Thymus (tissue), 11 donors: ENCODE measurements around the gene USP26. TPM values are rescaled to one million over a fixed set of nuclear protein-coding genes. Genes with fewer than 3 reads are reported as not detected.
"Not testable (repeated sequence)": the region's sequence is repeated elsewhere in the genome, so short reads cannot be mapped to it uniquely, and the experiment has no call there.

Experiments used
- DNase-seq, 9 donors: peaks; one replicate each; pipeline ENCODE4 v3.0.0-alpha.2; 2013; ENCODE audit warnings: low spot score in 9 of 9, low read depth in 6 of 9, missing footprints in 1 of 9
- H3K27ac ChIP-seq, 2 donors: one replicate each; pipeline ENCODE4 v1.5.1; 2013; ENCODE audit warnings: control low read depth in 1 of 2, low read depth in 1 of 2, low read length in 1 of 2, mild to moderate bottlenecking in 1 of 2, moderate library complexity in 1 of 2
- H3K27me3 ChIP-seq, 2 donors: one replicate each; pipeline ENCODE4 v1.5.1; 2013; ENCODE audit warnings: low read length in 1 of 2; ENCODE audit not compliant: control insufficient read depth in 2 of 2, insufficient read depth in 1 of 2
- H3K36me3 ChIP-seq, 2 donors: one replicate each; pipeline ENCODE4 v1.5.1; 2013; ENCODE audit warnings: low read length in 1 of 2, mild to moderate bottlenecking in 1 of 2, moderate library complexity in 1 of 2; ENCODE audit not compliant: control insufficient read depth in 2 of 2, insufficient read depth in 2 of 2
- H3K4me1 ChIP-seq, 2 donors: one replicate each; pipeline ENCODE4 v1.5.1; 2013; ENCODE audit warnings: low read length in 2 of 2; ENCODE audit not compliant: control insufficient read depth in 2 of 2, insufficient read depth in 2 of 2
- H3K4me3 ChIP-seq, 2 donors: one replicate each; pipeline ENCODE4 v1.5.1; 2013; ENCODE audit warnings: low read length in 2 of 2, control low read depth in 1 of 2, mild to moderate bottlenecking in 1 of 2
- H3K9me3 ChIP-seq, 2 donors: one replicate each; pipeline ENCODE4 v1.5.1; 2013; ENCODE audit warnings: low read length in 1 of 2, mild to moderate bottlenecking in 1 of 2; ENCODE audit not compliant: control insufficient read depth in 2 of 2, insufficient read depth in 1 of 2
- WGBS: extraction: QIAGEN DNeasy Blood & Tissue Kit; methylation state at CpG from one replicate; pipeline ENCODE4 v1.1.7; 2013; 5-methylcytosine and 5-hydroxymethylcytosine counted together
- polyA plus RNA-seq: library from polyadenylated mRNA; stranded (reverse); fragments of 200-250 nt; gene quantifications from one replicate; pipeline ENCODE4 v1.2.3, GENCODE V29; 2013
- total RNA-seq: library from RNA; stranded (reverse); fragments of 120-200 nt; gene quantifications from one replicate; pipeline ENCODE4 v1.2.4, GENCODE V29; 2013
- donor health status: healthy.

Gene USP26
- total and polyA plus RNA-seq, 2 donors = 0.02 to 0.05 TPM

DNA sequence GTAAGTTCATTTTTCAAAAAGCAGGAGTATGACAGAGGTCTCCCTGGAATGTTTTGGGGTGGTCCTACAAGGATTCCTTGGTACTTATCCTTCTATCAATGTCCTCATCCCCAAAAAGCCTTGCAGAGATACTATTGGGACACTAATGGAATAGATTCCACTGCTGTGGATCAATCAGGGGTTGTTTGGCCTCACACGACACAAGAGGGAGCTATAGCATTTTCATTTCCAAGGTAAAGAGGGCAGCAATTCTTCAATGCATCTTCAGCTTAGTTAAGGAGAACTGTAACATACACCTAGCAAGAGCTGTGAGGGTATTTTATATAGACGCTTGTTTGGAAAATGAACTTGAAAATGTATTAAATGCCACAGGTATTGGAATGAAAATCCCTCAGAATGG is 50.9 kb downstream of the USP26 start:
- no peaks in the 10 kb centered on the region for H3K27me3 ChIP-seq
- H3K4me3 ChIP-seq = no peak overlapping the region
- no peaks in the 10 kb centered on the region for H3K36me3 ChIP-seq
- H3K27ac ChIP-seq = no peak overlapping the region
- no peaks in the 10 kb centered on the region for H3K9me3 ChIP-seq
- DNase-seq = no peak
- H3K4me1 ChIP-seq = no peaks in the 10 kb centered on the region
- WGBS = 76% methylated on average over 2 of the region's 2 CpGs

GRCh38 chrX:133044145-133044786 is 52.6 kb downstream of the USP26 start:
- not testable (repeated sequence) for DNase-seq, H3K4me3 ChIP-seq, H3K9me3 ChIP-seq, H3K4me1 ChIP-seq, H3K36me3 ChIP-seq, H3K27me3 ChIP-seq, H3K27ac ChIP-seq
- 94% methylated on average over 28 of the region's 28 CpGs for WGBS

GRCh38 chrX:133042260-133042659 is 54.6 kb downstream of the USP26 start:
- no peaks in the 10 kb centered on the region for H3K4me1 ChIP-seq
- H3K27me3 ChIP-seq = no peaks in the 10 kb centered on the region
- no peaks in the 10 kb centered on the region for H3K36me3 ChIP-seq
- DNase-seq = no peak
- H3K27ac ChIP-seq = no peak overlapping the region
- H3K4me3 ChIP-seq = no peak overlapping the region
- 95% methylated on average over 2 of the region's 2 CpGs for WGBS
- no peaks in the 10 kb centered on the region for H3K9me3 ChIP-seq

DNA sequence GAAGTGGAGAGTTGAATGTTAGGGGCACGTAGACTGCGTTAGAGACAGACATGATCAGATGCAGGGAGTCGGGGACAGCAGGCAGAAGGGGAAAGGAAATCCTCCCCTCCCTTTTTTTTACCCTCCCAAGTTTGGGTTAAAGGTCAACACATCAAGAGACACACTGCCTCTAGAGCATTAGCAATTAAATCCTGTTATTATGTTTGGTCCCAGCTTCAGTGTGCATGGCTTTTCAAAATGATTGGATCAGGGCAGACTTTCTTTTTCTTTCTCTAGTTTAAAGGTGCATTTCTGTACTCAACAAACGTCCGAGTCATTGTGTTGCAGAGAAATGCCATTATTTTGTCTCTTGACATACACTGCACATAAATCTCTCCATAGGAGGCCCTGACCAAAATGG is 63.9 kb downstream of the USP26 start:
- Histone ChIP-seq H3K27ac (no peak overlapping the region), H3K27me3 (no peaks in the 10 kb centered on the region), H3K36me3 (no peaks in the 10 kb centered on the region), H3K4me3 (no peak overlapping the region), H3K9me3 (no peaks in the 10 kb centered on the region), H3K4me1 (no peaks in the 10 kb centered on the region)
- 72% methylated on average over 5 of the region's 5 CpGs for WGBS
- DNase-seq = no peak

DNA sequence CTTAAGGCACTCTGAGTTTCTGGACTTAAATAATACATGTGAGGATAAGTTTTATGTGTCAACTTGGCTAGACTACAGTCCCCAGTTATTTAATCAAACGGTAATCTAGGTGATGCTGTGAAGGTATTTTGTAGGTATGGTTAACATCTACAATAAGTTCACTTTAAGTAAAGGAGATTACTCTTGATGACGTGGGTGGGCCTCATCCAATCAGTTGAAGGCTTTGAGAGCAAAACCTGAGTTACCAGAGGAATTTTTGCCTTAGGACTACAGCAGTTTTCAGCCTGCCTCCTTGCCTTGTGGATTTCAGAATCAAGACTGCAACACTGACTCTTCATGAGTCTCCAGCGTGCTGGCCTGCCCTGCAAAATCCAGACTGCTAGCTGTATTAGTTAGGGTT is 78.7 kb downstream of the USP26 start:
- H3K9me3 ChIP-seq = no peaks in the 10 kb centered on the region
- 95% methylated on average over 3 of the region's 3 CpGs for WGBS
- no peaks in the 10 kb centered on the region for H3K36me3 ChIP-seq
- no peak overlapping the region for H3K4me3 ChIP-seq
- H3K4me1 ChIP-seq = no peaks in the 10 kb centered on the region
- H3K27ac ChIP-seq = no peak overlapping the region
- H3K27me3 ChIP-seq = no peaks in the 10 kb centered on the region
- DNase-seq = no peak

DNA sequence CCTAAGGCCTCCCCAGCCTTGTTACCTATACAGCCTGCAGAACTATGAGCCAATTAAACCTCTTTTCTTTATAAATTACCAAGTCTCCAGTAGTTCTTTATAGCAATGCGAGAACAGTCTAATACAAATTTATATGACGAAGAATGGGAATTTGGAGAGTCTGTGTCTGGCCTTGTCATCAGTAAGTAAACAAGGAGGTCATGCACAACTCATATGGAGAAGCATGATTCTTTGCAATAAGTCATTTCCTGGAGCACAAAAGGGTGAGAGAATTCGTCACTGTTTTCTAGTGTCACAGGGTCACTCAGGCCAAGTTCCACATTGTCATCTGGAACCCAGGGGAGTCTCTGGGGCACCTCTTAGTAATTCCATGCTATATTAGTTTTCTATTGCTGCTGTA is 89.5 kb downstream of the USP26 start:
- H3K9me3 ChIP-seq = no peaks in the 10 kb centered on the region
- H3K27ac ChIP-seq = no peak overlapping the region
- H3K4me3 ChIP-seq = no peak overlapping the region
- no peaks in the 10 kb centered on the region for H3K27me3 ChIP-seq
- DNase-seq = no peak
- H3K36me3 ChIP-seq = no peaks in the 10 kb centered on the region
- 98% methylated on average over 3 of the region's 3 CpGs for WGBS
- H3K4me1 ChIP-seq = no peaks in the 10 kb centered on the region

DNA sequence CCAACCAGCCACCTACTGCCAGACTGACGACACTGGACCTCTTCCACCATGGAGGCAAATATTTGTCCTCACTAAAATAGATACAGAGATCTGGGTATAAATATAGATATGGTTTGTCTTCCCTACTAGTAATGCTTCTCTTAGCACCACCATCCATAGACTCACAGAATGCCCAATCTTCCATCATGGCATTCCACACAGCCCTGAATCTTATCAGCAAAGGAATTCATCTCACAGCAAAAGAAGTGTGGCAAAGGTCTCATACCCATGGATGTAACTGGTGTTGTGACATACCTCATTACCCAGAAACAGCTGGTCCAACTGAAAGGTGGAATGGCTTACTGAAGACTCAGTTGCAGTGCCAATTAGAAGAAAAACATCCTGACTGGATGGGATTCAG is 91.3 kb downstream of the USP26 start:
- H3K36me3 ChIP-seq = no peaks in the 10 kb centered on the region
- H3K27ac ChIP-seq = no peak overlapping the region
- 97% methylated on average over 1 of the region's 1 CpG for WGBS
- H3K9me3 ChIP-seq = no peaks in the 10 kb centered on the region
- H3K4me1 ChIP-seq = no peaks in the 10 kb centered on the region
- no peak overlapping the region for H3K4me3 ChIP-seq
- H3K27me3 ChIP-seq = no peaks in the 10 kb centered on the region
- no peak for DNase-seq

GRCh38 chrX:133005042-133005441 is 91.9 kb downstream of the USP26 start:
- Histone ChIP-seq H3K27me3 (no peaks in the 10 kb centered on the region), H3K4me3 (no peak overlapping the region), H3K9me3 (no peaks in the 10 kb centered on the region), H3K36me3 (no peaks in the 10 kb centered on the region), H3K4me1 (no peaks in the 10 kb centered on the region), H3K27ac (no peak overlapping the region)
- 13% methylated on average over 2 of the region's 2 CpGs for WGBS
- DNase-seq = peak in 4 of 9 donors; percentile 0 to 12 (median 7)

GRCh38 chrX:132999209-132999608 is 97.7 kb downstream of the USP26 start:
- Histone ChIP-seq H3K36me3 (no peaks in the 10 kb centered on the region), H3K4me1 (no peaks in the 10 kb centered on the region), H3K27me3 (no peaks in the 10 kb centered on the region), H3K27ac (no peak overlapping the region), H3K9me3 (no peaks in the 10 kb centered on the region), H3K4me3 (no peak overlapping the region)
- DNase-seq = no peak
- 92% methylated on average over 1 of the region's 1 CpG for WGBS

DNA sequence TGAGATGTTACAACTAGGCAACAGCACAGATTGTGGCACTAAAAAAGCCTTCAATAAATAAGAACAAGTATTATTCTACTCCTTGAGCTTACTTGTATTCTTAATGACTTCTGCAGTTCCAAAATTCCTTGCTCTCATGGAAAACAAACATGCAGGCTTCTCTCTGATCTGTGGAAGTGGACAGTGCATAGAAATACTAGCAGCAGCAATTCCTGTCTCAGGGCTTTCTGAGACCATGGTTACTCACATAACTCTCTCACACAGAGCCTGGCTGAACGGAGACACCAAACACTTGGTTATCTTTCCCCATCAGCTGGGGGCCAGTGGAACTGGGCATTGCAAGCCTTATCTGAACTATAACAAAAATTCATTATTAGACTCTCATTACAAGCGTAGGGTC is 106.1 kb downstream of the USP26 start:
- H3K27ac ChIP-seq = no peak overlapping the region
- 97% methylated on average over 2 of the region's 2 CpGs for WGBS
- no peaks in the 10 kb centered on the region for H3K27me3 ChIP-seq
- no peaks in the 10 kb centered on the region for H3K36me3 ChIP-seq
- H3K9me3 ChIP-seq = no peaks in the 10 kb centered on the region
- no peak for DNase-seq
- H3K4me3 ChIP-seq = no peak overlapping the region
- no peaks in the 10 kb centered on the region for H3K4me1 ChIP-seq
